CD14-positive monocyte (primary cell): Measurements from ENCODE around the gene PLXNA4. TPM values are rescaled to one million over a fixed set of nuclear protein-coding genes. Genes with fewer than 3 reads are reported as not detected.

Source experiments
- DNase-seq, 3 donors: peaks; one replicate each; pipeline ENCODE4 v3.0.0-alpha.2; 2011 to 2022
- H2AFZ ChIP-seq: 2 replicates; pipeline ENCODE4 v1.6.0; 2012; ENCODE audit warnings: mild to moderate bottlenecking, low read depth, low read length, inconsistent platforms; ENCODE audit not compliant: insufficient read depth, poor library complexity, severe bottlenecking
- H3K27ac ChIP-seq, 2 donors: 1 replicate in 1 of 2; 2 replicates in 1 of 2; pipeline ENCODE4 v1.5.1; 2012 to 2013; ENCODE audit warnings: low read length in 2 of 2, control low read depth in 1 of 2, inconsistent platforms in 1 of 2, low read depth in 1 of 2, mild to moderate bottlenecking in 1 of 2
- H3K27me3 ChIP-seq, 2 donors: one replicate each; pipeline versions ENCODE4 v1.6.0 to v1.6.1; 2011 to 2013; ENCODE audit warnings: low read length in 2 of 2; ENCODE audit not compliant: control insufficient read depth in 2 of 2, insufficient read depth in 2 of 2
- H3K36me3 ChIP-seq, 2 donors: replicated peaks in 1 of 2; 1 replicate in 1 of 2; 2 replicates in 1 of 2; pipeline versions ENCODE4 v1.5.1 to v1.6.1; 2012 to 2013; ENCODE audit warnings: low read length in 2 of 2, control low read depth in 1 of 2, inconsistent platforms in 1 of 2, mild to moderate bottlenecking in 1 of 2; ENCODE audit not compliant: insufficient read depth in 2 of 2, control insufficient read depth in 1 of 2
- H3K4me1 ChIP-seq, 2 donors: 1 replicate in 1 of 2; 2 replicates in 1 of 2; pipeline versions ENCODE4 v1.5.1 to v1.6.1; 2012 to 2013; ENCODE audit warnings: low read length in 2 of 2, control low read depth in 1 of 2, inconsistent platforms in 1 of 2, mild to moderate bottlenecking in 1 of 2, moderate library complexity in 1 of 2; ENCODE audit not compliant: insufficient read depth in 2 of 2, control insufficient read depth in 1 of 2
- H3K4me2 ChIP-seq: replicated peaks from 2 replicates; pipeline ENCODE3; 2012; ENCODE audit warnings: low read length, moderate library complexity, mild to moderate bottlenecking; ENCODE audit not compliant: poor library complexity, severe bottlenecking; ENCODE audit errors: extremely low read depth
- H3K4me3 ChIP-seq, 3 experiments: fragments of 200-600 bp in 1 of 3; sonication (generic) in 1 of 3; replicated peaks in 1 of 3; 1 replicate in 2 of 3; 2 replicates in 1 of 3; pipeline ENCODE4 v1.5.1; 2011 to 2013; ENCODE audit warnings: low read length in 3 of 3, mild to moderate bottlenecking in 3 of 3, control low read depth in 2 of 3, low read depth in 2 of 3, inconsistent platforms in 1 of 3, moderate library complexity in 1 of 3
- H3K79me2 ChIP-seq: 2 replicates; pipeline ENCODE4 v1.6.0; 2012; ENCODE audit warnings: mild to moderate bottlenecking, control low read depth, inconsistent platforms, low read length, moderate library complexity; ENCODE audit not compliant: insufficient read depth
- H3K9ac ChIP-seq: 2 replicates; pipeline ENCODE4 v1.6.0; 2017; ENCODE audit warnings: low read length, mild to moderate bottlenecking; ENCODE audit not compliant: insufficient read depth, poor library complexity, severe bottlenecking
- H3K9me3 ChIP-seq, 2 donors: replicated peaks in 1 of 2; 1 replicate in 1 of 2; 2 replicates in 1 of 2; pipeline versions ENCODE4 v1.5.1 to v1.6.1; 2012 to 2013; ENCODE audit warnings: low read length in 2 of 2, control low read depth in 1 of 2; ENCODE audit not compliant: control insufficient read depth in 1 of 2, insufficient read depth in 1 of 2
- H4K20me1 ChIP-seq: 2 replicates; pipeline ENCODE4 v1.6.0; 2012; ENCODE audit warnings: mild to moderate bottlenecking, low read length, control low read depth, moderate library complexity; ENCODE audit not compliant: insufficient read depth
- H3K27ac Mint-ChIP-seq, 7 donors: one replicate each; pipeline ENCODE4 v1.8.0; 2020; ENCODE audit warnings: mild to moderate bottlenecking in 7 of 7, mixed read lengths in 7 of 7, moderate library complexity in 6 of 7, inconsistent platforms in 2 of 7
- H3K27me3 Mint-ChIP-seq, 3 donors: one replicate each; pipeline ENCODE4 v1.8.0; 2021 to 2022; ENCODE audit warnings: low read depth in 3 of 3, mild to moderate bottlenecking in 3 of 3, mixed read lengths in 3 of 3, moderate library complexity in 3 of 3, inconsistent platforms in 1 of 3
- H3K36me3 Mint-ChIP-seq, 2 donors: one replicate each; pipeline ENCODE4 v1.8.0; 2020; ENCODE audit warnings: mixed read lengths in 2 of 2, inconsistent platforms in 1 of 2, mild to moderate bottlenecking in 1 of 2
- H3K4me1 Mint-ChIP-seq: one replicate; pipeline ENCODE4 v1.8.0; 2020; ENCODE audit warnings: mild to moderate bottlenecking, mixed read lengths
- H3K4me3 Mint-ChIP-seq, 2 donors: one replicate each; pipeline ENCODE4 v1.8.0; 2020; ENCODE audit warnings: mild to moderate bottlenecking in 2 of 2, mixed read lengths in 2 of 2, moderate library complexity in 1 of 2
- H3K9me3 Mint-ChIP-seq, 7 donors: one replicate each; pipeline ENCODE4 v1.8.0; 2020 to 2022; ENCODE audit warnings: mixed read lengths in 7 of 7, mild to moderate bottlenecking in 6 of 7, moderate library complexity in 6 of 7, inconsistent platforms in 2 of 7
- WGBS: methylation state at CpG from one replicate; pipeline ENCODE4 v1.1.5; 2013; ENCODE audit warnings: missing lambda C conversion rate; ENCODE audit not compliant: insufficient coverage; 5-methylcytosine and 5-hydroxymethylcytosine counted together
- intact Hi-C, 2 donors: fragments of 100-400 bp; cut with micrococcal nuclease; formaldehyde crosslinking; loops; one replicate each; pipeline versions ENCODE4 v1.15.0 to v1.15.1; 2023
- polyA plus RNA-seq, 3 donors: library from polyadenylated mRNA; depleted of rRNA in 1 of 3; unstranded in 2 of 3; stranded (reverse) in 1 of 3; fragments of 300-500 nt in 2 of 3; fragments of >200 nt in 1 of 3; fragmentation: Illumina TruSeq in 2 of 3; gene quantifications; 1 replicate in 2 of 3; 2 replicates in 1 of 3; pipeline ENCODE4 v1.2.3, GENCODE V29; 2012 to 2021
- TF ChIP-seq, protein P1 (sequence below): fragments of 200-600 bp; IDR thresholded peaks from one replicate; pipeline ENCODE4 v1.8.0; 2022; ENCODE audit warnings: antibody characterized with exemption, mild to moderate bottlenecking

Gene PLXNA4
- polyA plus RNA-seq, 3 donors = not detected

DNA sequence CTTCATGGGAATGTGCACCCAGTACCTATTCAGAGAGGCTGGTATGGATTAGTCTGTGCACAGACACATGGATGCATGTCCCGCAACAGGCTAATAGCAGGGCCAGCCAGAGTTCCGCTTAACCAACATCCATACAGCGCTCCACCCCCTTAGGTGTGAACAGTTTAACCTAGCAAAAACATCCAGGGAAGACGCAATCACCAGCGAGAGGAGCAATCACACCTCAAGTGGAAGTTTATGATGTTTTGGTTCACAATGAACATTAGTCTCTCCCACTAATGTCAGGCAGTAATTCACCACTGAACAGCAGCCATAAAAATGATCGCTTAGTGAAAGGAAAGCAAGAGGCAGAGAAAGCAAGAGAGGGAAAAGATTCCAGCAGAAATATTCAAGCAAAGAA is 91.1 kb downstream of the PLXNA4 start:
- H3K27me3 Mint-ChIP-seq = peaks cover 16 to 49% (median 18%) of the 10 kb centered on the region in 3 donors
- no peak overlapping the region for H3K27ac ChIP-seq
- H3K27ac Mint-ChIP-seq = no peak overlapping the region
- H3K4me1 ChIP-seq = no peaks in the 10 kb centered on the region
- no peaks in the 10 kb centered on the region for H3K79me2 ChIP-seq
- H3K27me3 ChIP-seq = peaks cover 0 to 22% of the 10 kb centered on the region in 2 donors
- H3K36me3 ChIP-seq = no peaks in the 10 kb centered on the region
- H3K4me3 Mint-ChIP-seq = no peak overlapping the region
- peaks cover 5% of the 10 kb centered on the region for H3K4me1 Mint-ChIP-seq
- DNase-seq = no peak
- no peak overlapping the region for H3K4me3 ChIP-seq
- no peaks in the 10 kb centered on the region for H3K36me3 Mint-ChIP-seq
- H3K9me3 ChIP-seq = no peaks in the 10 kb centered on the region
- no peak overlapping the region for H2AFZ ChIP-seq
- H4K20me1 ChIP-seq = no peaks in the 10 kb centered on the region
- TF ChIP-seq, protein P1, sequence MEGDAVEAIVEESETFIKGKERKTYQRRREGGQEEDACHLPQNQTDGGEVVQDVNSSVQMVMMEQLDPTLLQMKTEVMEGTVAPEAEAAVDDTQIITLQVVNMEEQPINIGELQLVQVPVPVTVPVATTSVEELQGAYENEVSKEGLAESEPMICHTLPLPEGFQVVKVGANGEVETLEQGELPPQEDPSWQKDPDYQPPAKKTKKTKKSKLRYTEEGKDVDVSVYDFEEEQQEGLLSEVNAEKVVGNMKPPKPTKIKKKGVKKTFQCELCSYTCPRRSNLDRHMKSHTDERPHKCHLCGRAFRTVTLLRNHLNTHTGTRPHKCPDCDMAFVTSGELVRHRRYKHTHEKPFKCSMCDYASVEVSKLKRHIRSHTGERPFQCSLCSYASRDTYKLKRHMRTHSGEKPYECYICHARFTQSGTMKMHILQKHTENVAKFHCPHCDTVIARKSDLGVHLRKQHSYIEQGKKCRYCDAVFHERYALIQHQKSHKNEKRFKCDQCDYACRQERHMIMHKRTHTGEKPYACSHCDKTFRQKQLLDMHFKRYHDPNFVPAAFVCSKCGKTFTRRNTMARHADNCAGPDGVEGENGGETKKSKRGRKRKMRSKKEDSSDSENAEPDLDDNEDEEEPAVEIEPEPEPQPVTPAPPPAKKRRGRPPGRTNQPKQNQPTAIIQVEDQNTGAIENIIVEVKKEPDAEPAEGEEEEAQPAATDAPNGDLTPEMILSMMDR = no peak
- H3K9ac ChIP-seq = no peak overlapping the region
- intact Hi-C loops = no loop called here
- H3K9me3 Mint-ChIP-seq = peaks cover 0 to 4% (median 1%) of the 10 kb centered on the region in 7 donors
- H3K4me2 ChIP-seq = no peak overlapping the region
- no CpG with 5 or more reads among the region's 6 CpGs for WGBS

DNA sequence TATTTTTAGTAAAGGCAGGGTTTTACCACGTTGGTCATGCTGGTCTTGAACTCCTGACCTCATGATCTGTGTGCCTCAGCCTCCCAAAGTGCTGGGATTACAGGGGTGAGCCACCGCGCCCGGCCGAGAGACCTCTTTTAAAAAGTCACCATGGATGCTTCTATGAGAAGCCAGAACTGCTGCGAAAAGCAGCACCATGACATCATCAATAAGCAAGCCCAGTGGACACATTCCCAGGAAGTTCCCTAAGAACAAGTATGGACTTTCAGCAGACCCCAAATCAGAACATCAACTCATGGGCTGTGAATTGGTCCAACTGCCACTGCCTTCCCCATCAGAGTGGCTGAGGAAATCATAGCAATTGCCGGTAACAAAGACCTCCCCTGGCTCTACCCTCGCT is 93.4 kb downstream of the PLXNA4 start:
- Histone ChIP-seq H3K79me2 (no peaks in the 10 kb centered on the region), H3K4me3 (no peak overlapping the region), H3K27ac (no peak overlapping the region), H3K4me2 (no peak overlapping the region), H3K36me3 (no peaks in the 10 kb centered on the region), H3K9ac (no peak overlapping the region), H3K27me3 (peaks cover 0 to 24% of the 10 kb centered on the region in 2 donors), H2AFZ (no peak overlapping the region), H4K20me1 (no peaks in the 10 kb centered on the region), H3K4me1 (no peaks in the 10 kb centered on the region), H3K9me3 (no peaks in the 10 kb centered on the region)
- Mint-ChIP-seq H3K9me3 (peaks cover 0 to 5% (median 0%) of the 10 kb centered on the region in 7 donors), H3K4me3 (no peak overlapping the region), H3K36me3 (no peaks in the 10 kb centered on the region), H3K4me1 (peaks cover 3% of the 10 kb centered on the region), H3K27ac (no peak overlapping the region), H3K27me3 (peaks cover 13 to 41% (median 16%) of the 10 kb centered on the region in 3 donors)
- intact Hi-C loops = no loop called here
- TF ChIP-seq, protein P1 = no peak
- WGBS = 92% methylated on average over 8 of the region's 8 CpGs
- no peak for DNase-seq
